ENCODE measurements around the gene LRPAP1.
"Not testable (repeated sequence)": the region's sequence is repeated elsewhere in the genome, so short reads cannot be mapped to it uniquely, and the experiment has no call there.

Gene LRPAP1

DNA sequence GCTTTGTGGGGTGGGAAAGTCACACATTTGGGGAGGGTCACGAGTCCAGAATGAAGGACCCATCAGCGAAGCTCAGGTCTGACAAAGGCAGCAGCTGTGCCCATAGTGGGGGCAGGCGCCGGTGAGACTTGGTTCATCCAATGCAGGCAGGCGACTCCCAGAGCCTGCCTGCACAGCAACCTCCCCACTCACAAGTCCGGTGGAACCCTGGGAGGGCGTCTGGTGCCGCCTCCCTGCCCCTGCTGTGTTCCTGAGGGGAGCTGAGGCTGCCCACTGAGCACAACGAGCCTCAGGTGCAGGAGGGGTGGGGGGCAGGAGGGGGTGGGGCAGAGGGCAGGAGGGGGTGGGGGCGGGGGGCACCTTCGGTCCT is 13.7 kb downstream of the LRPAP1 start:
- no peak for DNase-seq (ENCODE audit: low spot score)

DNA sequence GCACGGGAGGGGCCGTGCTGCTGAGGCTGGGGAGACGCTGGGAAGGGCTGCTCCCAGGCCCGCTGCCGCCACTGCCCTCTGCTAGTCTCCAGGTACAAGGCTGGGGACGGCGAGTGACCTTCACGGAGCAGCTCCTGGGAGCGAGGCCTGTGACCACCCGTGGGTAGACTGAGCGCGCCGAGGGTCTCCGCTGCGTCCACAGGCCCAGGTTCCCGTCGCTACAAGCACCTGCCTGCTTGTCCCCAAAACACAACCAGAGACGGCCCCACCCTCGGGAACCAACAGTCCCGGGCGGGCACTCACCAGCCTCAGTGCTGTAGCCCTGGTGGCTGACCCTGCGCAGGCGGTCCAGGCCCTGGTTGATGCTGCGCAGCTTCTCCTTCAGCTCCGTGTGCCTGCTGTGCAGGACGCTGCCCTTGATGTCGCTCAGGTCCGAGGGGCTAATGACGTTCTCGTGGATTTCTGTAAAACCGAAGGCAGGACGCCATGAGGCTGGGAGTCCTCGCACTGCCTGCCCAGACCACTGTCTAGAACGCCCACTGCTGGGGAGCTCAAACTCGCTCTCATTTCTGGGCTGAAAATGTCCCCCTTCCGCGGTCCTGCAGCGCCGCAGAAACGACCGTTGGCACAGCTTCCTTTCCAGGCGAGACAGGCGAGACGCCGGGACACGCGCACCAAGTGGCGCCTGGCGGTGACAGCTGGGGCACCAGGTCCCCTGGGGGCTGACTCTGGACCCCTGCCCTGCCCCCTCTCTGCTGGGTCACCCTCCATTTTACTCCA is 14.3 kb downstream of the LRPAP1 start:
- no peak for DNase-seq (ENCODE audit: low spot score)

DNA sequence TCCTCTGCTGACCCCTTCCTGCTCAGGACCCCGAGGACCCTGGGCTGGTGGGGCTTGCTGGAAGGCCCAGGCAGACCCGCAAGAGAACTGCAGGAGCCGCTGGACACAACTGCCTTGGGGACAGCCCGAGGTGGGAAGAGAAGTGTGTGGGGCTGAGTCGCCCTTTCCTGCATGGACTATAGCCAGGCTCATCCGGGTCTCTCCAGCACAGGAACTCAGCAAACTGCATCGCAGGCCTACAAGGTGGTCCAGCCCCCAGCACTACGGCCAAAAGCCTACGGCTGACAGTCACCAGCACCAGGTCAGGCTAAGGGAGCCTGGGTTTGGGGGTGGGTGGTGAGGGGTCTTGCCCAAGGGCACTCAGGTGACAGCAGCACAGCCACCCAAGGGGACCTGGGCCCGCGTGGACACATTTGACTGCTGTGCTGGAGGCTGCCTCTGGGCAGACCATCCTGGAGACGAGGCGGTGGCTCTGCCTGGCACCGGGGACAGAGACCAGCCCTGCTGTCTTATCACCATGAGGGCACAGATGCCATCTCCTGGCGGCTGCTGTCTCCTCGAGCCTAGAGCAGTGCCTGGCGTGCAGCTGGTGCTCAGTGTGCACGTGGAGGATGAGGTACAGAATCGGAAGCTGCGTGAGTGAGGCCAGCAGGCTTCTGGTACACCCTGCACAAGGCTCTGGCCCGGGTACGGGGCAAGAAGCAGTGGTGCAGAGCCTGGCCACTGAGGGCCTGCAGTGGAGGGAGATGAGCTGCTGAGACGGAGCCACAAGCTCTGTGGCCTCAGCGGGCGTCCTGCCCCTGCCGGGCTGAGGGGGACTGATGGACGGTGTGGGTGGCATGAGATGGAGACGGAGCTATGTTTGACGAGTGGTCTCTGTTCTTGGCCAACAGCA is 15.1 kb downstream of the LRPAP1 start:
- no peak for DNase-seq (ENCODE audit: low spot score)

DNA sequence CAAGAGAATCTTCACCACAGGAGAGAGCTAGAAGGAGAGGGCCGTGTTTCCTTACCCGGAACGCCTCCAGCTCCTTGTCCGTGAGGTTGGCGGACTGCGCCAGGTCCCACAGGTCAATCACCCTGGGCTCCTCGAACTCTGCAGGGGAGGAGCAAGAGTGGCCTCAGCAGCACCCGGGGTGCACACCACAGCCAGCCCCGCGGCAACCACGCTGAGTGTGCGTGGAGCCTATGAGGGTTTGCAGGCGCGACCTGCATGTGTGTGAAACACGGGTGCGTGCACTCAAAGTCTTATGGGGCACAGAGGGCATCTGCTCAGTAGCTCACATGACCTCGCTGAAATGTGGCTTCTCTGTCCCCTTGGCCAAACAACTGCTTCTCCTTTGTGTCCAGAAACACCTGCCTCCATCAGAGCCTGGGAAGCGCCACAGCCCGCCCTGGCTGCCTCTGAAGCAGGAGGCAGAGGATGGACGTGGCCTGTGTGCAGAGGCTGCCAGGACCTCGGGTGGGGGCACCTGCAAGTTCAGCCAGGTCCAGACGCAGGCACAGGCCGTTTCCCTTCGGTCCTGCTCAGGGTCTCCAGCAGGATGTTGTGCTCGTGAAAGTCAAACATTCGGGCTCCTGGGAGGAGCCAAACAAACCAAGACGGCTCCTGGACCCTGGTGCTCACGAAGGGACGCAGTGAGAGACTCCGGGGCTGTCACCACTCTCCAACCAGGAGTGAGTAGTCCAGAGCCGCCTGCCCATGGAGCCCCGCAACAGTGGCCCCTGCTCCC is 16.0 kb downstream of the LRPAP1 start:
- DNase-seq (ENCODE audit: low spot score), result no peak

- no peak for DNase-seq (ENCODE audit: low spot score)
Observed at GRCh38 chr4:3515646-3516045, 16.6 kb downstream of the LRPAP1 start.

GRCh38 chr4:3514806-3515501 is 17.3 kb downstream of the LRPAP1 start:
- no peak for DNase-seq (ENCODE audit: low spot score)

DNA sequence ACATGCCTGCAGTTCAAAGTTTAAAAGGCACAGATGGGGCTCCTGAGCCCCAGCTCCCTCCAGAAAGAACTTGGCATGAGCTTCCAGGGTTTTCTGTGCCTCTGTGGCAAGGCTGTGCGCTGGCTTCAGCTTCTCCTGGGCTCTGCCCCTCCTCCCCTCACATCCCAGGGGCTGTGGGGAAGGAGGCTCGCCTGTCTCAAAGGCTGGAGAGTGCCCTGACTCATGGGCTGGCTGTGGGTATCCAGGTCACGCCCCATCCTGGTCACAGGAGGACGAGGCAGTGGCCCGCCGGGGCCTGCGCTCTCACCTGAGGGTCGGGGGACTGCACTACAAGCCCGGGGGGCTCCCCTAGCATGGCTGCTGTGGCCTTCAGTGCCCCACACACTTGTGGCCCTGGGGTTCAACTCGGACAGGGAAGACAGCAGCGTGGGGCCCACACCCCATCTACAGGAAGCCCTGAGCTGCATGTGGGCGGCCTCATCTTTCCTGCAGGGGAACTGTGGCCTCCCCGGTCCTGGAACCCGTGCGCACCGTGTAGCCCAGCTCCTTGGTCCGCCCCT is 17.9 kb downstream of the LRPAP1 start:
- no peak for DNase-seq (ENCODE audit: low spot score)

DNA sequence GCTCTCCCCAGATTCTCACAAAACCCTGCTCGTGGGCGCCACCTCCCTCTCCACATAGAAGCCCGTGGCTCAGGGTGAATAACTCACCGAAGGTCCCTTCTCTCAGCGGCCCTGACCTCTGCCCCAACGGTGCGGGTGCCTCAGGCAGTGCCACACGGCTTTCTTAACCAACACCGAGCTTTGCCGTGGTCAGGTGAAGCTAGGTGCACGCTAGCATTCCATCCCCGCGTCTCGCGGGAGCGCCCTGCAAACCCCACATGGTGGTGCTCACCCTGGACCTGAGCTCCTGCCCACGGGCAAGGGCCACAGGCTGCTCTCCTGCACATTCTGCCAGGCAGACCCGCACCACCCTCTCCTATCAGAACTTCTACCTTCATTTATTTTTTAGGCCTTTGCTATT is 18.4 kb downstream of the LRPAP1 start:
- no peak for DNase-seq (ENCODE audit: low spot score)

DNA sequence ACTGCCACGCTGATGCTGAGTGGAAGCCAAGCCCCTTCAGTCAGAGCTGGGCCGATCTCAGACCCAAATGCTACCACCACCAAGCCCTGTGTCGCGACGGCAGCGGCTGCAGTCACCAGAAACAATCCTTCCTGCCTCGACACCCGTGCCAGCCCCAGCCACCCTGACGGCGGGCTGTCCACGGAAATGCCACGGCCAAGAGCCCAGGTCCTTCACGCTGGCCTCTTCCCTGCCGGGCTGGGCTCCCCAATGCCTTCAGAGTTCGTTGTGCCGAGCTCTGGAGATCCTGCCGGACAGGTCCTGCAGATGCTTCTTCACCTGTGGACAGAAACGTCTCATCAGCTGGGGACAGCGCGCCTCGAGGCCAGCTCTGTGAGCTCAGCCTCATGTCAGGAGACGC is 19.5 kb downstream of the LRPAP1 start:
- DNase-seq (ENCODE audit: low spot score), result no peak

GRCh38 chr4:3512279-3512678 is 19.9 kb downstream of the LRPAP1 start:
- DNase-seq (ENCODE audit: low spot score), result no peak

- DNase-seq (ENCODE audit: low spot score), result not testable (repeated sequence)
Observed at GRCh38 chr4:3511601-3512000, 20.6 kb downstream of the LRPAP1 start.

DNA sequence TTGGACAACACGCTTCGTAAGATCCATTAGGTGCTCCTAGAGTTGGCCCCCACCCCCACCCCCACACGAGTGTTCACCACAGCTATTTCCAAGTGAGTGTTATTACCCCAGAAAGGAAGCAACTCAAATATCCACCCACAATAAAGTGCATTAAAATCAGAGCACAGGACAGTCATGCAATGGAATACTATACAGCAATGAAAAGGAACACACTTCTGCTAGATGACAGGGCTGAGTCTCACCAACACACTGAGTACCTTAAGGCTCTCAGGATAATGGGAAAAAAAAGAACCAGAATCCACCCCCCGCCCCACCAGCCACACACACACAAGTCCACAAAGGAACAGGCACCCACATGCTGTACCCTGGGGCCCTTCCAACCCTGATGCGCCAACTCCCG is 21.0 kb downstream of the LRPAP1 start:
- DNase-seq (ENCODE audit: low spot score), result no peak

- DNase-seq (ENCODE audit: low spot score), result no peak
Observed at GRCh38 chr4:3510481-3510880, 21.7 kb downstream of the LRPAP1 start.

- no peak for DNase-seq (ENCODE audit: low spot score)
Observed at GRCh38 chr4:3508542-3508941, 23.7 kb downstream of the LRPAP1 start.

GRCh38 chr4:3505231-3505630 is 27.0 kb downstream of the LRPAP1 start:
- no peak for DNase-seq (ENCODE audit: low spot score)

- DNase-seq (ENCODE audit: low spot score), result no peak
Observed at GRCh38 chr4:3502941-3503936, 29.0 kb downstream of the LRPAP1 start.

- no peak for DNase-seq (ENCODE audit: low spot score)
Observed at GRCh38 chr4:3501825-3502425, 30.3 kb downstream of the LRPAP1 start.

GRCh38 chr4:3501126-3501824 is 30.9 kb downstream of the LRPAP1 start:
- DNase-seq (ENCODE audit: low spot score), result no peak

- DNase-seq (ENCODE audit: low spot score), result no peak
Observed at GRCh38 chr4:3500634-3501101, 31.6 kb downstream of the LRPAP1 start.

All from D341Med (cell line).